Measurements from ENCODE around the gene NR5A2.

The NR5A2 gene

DNA sequence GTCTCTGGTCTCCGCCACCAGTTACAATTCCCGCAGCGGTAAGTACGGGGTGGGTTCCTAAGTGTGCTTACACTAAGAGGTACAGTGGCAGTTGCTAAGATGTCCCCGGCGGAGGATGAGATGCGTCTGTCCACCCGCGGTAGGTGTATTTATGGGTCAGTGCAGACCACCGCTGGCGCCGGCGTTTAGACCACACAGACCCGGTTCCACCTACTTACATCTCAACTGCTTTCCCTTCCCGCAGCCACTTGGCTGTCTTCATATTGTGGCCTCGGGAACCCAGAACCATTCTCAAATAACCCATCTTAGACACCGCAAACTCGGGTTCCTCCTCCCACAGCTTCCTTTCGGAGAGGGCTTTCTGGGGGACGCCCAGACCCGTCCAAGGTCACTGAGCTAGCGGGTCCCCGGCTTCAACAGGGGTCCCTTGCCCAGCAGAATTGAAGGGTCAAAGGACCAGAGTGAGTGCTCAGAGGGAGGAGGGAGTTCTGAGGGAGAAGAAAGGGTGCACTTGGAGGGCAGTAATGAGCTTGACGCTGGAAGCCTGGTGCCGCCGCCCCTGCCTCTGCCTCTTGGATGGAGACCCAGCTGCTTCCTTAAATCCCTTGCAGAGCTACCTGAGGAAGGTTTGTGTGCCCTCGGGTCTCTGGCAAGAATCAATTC lies 8.6 kb downstream of the NR5A2 start:
- DNase-seq (ENCODE audit: low spot score): no peak

- no peak for DNase-seq (ENCODE audit: low spot score)
Measured at GRCh38 chr1:200036619-200037270, 9.2 kb downstream of the NR5A2 start.

DNA sequence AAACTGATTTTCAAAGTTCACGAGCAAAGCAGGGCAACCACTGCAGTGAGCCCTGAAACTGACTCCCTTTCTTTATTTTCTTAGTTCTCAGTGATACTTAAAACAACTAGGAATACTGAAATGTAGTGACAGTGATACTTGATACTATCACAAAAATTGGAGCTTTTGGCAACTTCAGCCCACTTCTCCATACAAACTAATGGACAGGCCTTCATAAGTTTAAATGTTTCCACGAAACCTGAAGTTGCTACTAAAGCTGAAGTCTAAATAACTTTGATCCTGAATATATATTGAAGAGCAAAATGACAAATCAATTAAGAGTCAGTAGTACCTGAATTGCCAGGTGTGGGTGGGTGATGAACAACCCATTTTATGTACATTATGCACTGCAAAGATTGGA lies 10.0 kb downstream of the NR5A2 start:
- no peak for DNase-seq (ENCODE audit: low spot score)

GRCh38 chr1:200037904-200038303 lies 10.4 kb downstream of the NR5A2 start:
- no peak for DNase-seq (ENCODE audit: low spot score)

- DNase-seq (ENCODE audit: low spot score): no peak
Measured at GRCh38 chr1:200038325-200038980, 10.9 kb downstream of the NR5A2 start.

GRCh38 chr1:200038981-200039848 lies 11.7 kb downstream of the NR5A2 start:
- DNase-seq (ENCODE audit: low spot score): no peak

DNA sequence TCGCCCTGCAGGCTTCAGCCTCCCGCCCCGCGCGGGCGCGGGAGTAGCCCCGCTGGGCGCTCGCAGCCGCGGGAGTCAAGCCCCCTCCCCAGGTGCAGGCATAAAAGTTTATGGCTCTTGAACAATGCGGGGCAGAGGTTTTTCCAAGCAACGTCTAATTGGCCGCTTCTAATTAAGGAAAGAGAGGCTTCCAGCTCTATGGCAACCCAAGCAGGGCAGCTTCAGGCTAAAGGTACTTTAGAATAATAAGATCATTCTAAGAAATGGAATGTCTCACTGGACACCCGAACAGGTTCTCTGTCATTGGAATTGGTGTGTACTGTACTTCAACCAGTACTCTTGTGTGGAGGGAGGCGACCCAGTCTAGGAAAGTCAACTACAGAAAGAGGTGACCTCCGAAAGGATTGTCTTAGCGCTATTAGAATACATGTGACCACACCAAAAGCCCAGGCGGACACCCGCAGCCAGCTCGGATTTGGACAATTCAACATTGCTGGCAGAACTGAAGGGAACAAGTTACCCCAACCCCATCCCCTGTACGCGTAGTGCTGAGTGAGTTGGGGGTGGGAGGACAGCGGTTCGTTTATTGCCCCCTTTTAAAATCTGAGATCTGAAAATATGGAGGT lies 12.5 kb downstream of the NR5A2 start:
- no peak for DNase-seq (ENCODE audit: low spot score)

DNA sequence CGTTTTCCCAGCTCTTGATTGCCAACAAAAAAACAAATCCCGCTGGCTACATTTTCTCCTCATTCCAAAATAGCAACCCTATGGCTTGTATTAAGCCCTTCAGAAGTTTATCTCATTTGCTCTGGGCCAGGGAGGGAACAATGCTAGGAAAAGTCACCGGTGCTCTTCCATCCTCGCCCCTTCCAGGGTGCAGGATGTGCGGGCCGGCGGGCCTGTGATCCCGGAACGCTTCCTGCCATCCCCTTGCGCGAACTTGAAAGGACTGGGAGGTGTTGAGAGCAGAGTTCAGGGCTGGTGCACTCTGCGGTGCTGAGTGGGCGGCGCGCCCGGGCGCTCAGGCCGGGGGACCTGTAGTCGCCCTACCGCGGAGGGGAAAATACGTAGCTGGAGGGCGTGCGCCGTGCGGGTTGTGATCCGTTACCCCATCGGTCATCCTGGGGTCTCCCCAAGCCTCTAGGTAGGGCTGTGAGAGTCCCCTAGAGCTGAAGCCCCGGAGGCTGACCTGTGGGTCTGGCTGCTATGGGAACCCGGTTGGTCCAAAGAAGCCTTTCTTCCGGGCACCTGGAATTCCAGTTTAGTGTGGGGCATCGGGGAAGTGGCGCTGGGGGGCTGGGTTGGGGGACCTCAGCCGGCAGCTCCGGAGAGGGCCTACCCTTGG lies 13.1 kb downstream of the NR5A2 start:
- no peak for DNase-seq (ENCODE audit: low spot score)

GRCh38 chr1:200041337-200042118 lies 14.0 kb downstream of the NR5A2 start:
- no peak for DNase-seq (ENCODE audit: low spot score)

DNA sequence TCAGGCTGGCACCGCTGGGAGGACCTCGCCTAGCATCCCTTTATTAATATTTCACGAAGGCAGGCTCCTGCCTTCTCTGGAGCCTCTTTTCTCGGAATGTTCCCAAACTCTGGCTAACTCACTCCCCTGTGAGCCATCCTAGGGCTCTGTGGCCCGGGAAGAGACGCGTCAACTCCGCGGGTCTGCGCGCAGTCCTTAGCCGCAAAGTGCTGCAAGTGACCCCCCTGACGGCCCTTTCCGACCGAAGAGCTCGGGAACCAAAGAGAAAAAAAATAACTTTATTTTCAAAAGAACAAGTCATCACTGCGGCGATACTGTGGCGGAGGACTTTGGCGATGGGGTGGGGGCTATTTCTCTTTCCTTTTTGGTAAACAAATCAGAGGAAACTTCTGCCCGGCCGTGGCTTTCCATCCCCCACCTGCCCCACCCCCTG lies 14.6 kb downstream of the NR5A2 start:
- DNase-seq (ENCODE audit: low spot score): no peak

DNA sequence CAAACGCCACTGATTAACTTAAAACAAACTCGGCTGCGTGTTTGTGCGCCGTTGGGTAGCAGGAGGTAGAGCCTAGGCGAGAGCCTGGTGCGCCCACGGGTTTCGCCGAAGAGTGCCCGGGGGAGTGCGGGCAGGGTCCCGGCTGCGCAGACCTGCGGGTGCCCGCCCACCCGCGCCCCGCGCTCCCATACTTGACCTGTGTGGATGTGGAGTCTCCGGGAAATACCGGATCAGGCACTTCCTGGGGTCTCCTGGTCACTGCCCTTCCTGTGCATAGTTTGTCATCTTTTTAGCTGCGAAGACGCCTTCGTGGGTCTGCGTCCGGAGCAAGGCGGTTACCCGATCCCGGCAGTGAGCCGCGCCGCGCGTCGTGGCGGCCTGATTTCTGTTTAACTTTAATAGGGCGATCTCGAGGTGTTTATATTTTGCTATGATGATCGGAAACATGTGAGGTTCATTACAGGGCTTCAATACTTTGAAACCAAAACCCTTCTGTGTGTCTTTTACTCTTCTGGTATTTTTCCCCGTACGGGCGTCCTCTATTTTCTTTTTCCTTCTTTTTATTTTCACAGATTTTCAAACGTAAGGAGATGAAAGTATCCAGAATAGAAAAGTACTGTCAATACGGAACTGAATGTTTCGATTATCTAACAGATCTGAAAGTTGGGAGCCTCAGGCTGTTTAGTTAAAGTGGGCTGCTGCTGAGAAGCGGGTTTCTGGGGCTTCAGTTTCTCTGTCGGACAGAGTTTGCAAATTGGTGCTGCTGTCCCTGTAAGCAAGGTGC lies 15.2 kb downstream of the NR5A2 start:
- DNase-seq (ENCODE audit: low spot score): no peak

DNA sequence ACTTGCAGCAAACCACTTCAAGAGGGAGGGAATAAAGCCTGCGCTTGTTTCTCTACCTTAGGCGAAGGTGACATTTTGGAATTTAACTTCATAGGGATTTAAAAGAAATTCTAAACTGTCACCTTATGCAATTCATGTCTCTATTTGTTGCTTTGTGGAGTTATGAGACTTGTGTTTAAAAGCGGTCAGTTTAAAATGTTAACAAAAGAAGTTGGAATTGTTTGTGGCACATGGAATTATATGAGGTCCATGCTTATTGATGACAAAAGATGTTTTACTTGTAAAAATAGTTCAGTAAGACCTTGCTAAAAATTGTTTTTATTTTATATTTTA lies 15.8 kb downstream of the NR5A2 start:
- no peak for DNase-seq (ENCODE audit: low spot score)

- DNase-seq (ENCODE audit: low spot score): no peak
Measured at GRCh38 chr1:200046115-200046514, 18.6 kb downstream of the NR5A2 start.

GRCh38 chr1:200048244-200048643 lies 20.7 kb downstream of the NR5A2 start:
- no peak for DNase-seq (ENCODE audit: low spot score)

DNA sequence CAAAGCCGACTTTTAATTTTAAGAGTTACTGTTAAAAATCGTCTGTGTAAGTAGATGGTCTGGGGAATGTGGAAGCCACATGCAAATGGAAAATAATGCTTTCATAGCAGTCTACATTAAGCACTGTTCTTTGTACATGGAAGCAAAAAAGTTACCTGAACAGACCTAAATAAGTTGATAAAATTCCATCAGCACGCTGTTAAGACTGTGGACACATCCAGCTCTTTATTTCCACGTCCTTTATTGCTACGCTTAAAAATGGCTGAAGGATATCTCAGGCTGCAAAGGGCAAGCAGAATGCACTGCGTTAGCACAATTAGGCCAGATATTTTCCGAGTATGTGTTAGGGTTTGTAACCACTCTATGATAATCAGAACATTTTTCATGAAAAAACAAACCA lies 22.3 kb downstream of the NR5A2 start:
- no peak for DNase-seq (ENCODE audit: low spot score)

DNA sequence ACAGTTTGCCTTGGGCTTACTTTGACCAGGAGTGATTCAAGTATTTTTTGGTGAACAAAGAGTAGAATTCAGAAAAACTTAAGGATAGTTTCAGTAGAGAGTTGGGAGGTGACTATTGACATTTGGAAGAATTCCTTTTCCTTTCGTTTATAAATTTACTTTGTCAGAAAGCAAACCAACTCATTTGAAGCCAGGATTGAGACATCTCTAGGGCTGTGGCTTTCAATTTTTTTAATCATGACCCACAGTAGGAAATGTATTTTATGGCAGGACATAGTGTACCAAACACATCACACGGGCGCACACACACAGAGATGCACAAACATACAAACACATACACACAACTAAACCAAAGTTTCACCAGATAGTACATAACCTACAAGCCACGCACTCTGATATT lies 24.1 kb downstream of the NR5A2 start:
- no peak for DNase-seq (ENCODE audit: low spot score)

DNA sequence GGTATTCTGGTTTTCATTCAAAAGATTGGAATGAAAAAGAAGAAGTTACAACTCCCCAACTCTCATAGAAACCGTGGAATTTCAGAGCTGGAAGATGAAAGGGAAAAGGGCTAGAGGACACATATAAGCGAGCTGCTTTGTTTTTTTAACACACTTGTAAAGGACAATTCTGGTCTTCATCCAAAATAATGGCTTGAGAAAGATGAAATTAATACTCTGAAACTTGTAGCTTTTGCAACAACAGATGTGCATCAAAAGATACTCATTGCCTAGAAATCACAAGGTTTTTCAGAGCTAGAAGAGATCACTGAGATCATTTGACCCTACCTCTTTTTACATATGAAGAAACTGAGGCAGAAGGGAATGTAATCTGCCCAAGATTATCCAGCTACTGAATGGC lies 25.6 kb downstream of the NR5A2 start:
- no peak for DNase-seq (ENCODE audit: low spot score)

DNA sequence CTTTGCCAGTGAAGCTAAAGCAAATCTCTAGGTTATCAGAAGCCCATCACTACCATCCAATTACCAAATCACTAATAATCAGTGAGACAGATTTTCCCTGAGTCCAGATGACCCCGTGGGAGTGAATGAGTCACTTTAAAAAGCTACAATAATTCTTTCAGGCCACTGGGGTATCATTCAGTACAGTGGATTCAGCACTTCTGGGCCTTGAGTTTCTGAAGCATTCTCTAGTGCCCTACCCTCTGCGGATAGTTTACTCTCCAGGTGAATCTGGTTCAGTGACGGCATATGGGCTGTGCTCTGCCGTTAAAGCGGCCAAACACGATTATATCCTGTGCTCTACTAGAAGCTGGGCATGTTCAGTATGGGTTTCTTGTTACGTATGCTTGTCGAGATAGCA lies 26.1 kb downstream of the NR5A2 start:
- DNase-seq (ENCODE audit: low spot score): no peak

- DNase-seq (ENCODE audit: low spot score): no peak
Measured at GRCh38 chr1:200058341-200058740, 30.8 kb downstream of the NR5A2 start.

GRCh38 chr1:200062143-200062542 lies 34.6 kb downstream of the NR5A2 start:
- DNase-seq (ENCODE audit: low spot score): no peak

Data from CD4-positive, alpha-beta T cell treated with Interleukin-6 at 100 ng/mL for 8 hours (primary cell).